ENCODE results near the gene GREB1. TPM values are rescaled to one million over a fixed set of nuclear protein-coding genes. Genes with fewer than 3 reads are reported as not detected.

The GREB1 gene
- total RNA-seq, 1 donor from 2014 or later = under 0.01 TPM

DNA sequence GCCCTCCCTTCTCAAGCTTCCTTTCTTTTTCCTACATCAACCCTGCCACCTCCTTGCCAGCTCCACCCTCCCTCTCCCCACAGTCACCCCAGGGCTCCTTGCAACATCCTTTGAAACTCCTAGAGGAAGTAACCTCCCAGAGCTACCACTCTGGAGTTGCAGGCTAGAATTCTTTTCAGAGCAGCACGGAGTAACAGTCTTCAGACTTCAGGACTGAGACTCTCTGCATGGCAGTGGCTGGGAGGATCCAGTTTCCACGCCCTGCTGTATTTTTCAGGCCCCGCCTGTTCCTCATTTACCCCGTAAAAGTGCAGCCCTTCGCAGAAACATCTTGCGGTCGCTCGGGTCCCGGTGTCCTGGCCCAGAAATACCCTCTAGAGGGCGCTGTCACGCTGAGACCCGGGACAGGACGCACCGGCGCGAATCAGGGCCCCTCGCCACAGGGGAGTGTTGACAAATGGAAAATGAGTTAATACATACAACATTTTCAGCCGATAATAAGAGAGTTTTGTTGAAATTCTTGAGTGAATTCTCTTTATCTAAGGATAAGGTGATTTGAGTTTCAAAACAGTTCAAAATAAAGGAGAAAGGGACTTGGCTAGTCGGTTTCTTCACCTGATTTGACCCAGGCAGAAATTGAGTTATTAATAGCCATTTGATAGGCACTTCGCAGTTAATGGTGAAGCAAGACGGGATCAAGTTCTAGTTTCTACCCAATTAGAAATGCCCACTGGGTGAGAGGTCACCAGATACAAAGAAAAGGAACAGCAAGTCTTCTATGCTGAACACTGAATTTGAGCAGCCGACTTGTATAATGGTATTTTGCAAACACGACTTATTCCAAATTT lies 154.6 kb downstream of the GREB1 start:
- Histone ChIP-seq H3K36me3 (ENCODE audit: control insufficient read depth, insufficient read depth, low read length) (no peaks in the 10 kb centered on the region), H3K4me3 (ENCODE audit: low read depth, low read length) (peak overlapping the region; percentile 14), H3K27me3 (ENCODE audit: control insufficient read depth, insufficient read depth, low read length) (peaks cover 4% of the 10 kb centered on the region)
- peak; percentile 53 for DNase-seq (ENCODE audit: low read depth)
- FAIRE-seq = no peak
- TF ChIP-seq, protein P1, sequence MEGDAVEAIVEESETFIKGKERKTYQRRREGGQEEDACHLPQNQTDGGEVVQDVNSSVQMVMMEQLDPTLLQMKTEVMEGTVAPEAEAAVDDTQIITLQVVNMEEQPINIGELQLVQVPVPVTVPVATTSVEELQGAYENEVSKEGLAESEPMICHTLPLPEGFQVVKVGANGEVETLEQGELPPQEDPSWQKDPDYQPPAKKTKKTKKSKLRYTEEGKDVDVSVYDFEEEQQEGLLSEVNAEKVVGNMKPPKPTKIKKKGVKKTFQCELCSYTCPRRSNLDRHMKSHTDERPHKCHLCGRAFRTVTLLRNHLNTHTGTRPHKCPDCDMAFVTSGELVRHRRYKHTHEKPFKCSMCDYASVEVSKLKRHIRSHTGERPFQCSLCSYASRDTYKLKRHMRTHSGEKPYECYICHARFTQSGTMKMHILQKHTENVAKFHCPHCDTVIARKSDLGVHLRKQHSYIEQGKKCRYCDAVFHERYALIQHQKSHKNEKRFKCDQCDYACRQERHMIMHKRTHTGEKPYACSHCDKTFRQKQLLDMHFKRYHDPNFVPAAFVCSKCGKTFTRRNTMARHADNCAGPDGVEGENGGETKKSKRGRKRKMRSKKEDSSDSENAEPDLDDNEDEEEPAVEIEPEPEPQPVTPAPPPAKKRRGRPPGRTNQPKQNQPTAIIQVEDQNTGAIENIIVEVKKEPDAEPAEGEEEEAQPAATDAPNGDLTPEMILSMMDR (IDR thresholded peaks at IDR 0.05; ENCODE audit: insufficient read depth, low read length, severe bottlenecking) = peak; percentile 82

GRCh38 chr2:11691076-11691660 lies 157.3 kb downstream of the GREB1 start:
- H3K27me3 ChIP-seq (ENCODE audit: control insufficient read depth, insufficient read depth, low read length) = no peaks in the 10 kb centered on the region
- H3K4me3 ChIP-seq (ENCODE audit: low read depth, low read length) = no peak overlapping the region
- H3K36me3 ChIP-seq (ENCODE audit: control insufficient read depth, insufficient read depth, low read length) = no peaks in the 10 kb centered on the region
- TF ChIP-seq, protein P1 (IDR thresholded peaks at IDR 0.05; ENCODE audit: insufficient read depth, low read length, severe bottlenecking) = no peak
- DNase-seq (ENCODE audit: low read depth) (no peak), FAIRE-seq (no peak)

Other genes with a start within 250 kb of the GREB1 start
- 20.0 and 20.7 TPM in 2 replicates for gene ROCK2, start 189.4 kb upstream of the GREB1 start, total RNA-seq
- gene E2F6, start 67.9 kb upstream of the GREB1 start, total RNA-seq = 9.1 and 12.1 TPM in 2 replicates
- not detected in 2 replicates for gene NTSR2, start 136.2 kb downstream of the GREB1 start, total RNA-seq
- 7.0 and 12.1 TPM in 2 replicates for gene LPIN1, start 212.6 kb downstream of the GREB1 start, total RNA-seq

All from bronchial epithelial cell (primary cell).